Measurements from ENCODE around the gene ALOX5AP. TPM values are rescaled to one million over a fixed set of nuclear protein-coding genes. Genes with fewer than 3 reads are reported as not detected.
"Not testable (repeated sequence)": the region's sequence is repeated elsewhere in the genome, so short reads cannot be mapped to it uniquely, and the experiment has no call there.

Gene ALOX5AP
- total RNA-seq, 1 experiment from 2014 or later, result not detected

DNA sequence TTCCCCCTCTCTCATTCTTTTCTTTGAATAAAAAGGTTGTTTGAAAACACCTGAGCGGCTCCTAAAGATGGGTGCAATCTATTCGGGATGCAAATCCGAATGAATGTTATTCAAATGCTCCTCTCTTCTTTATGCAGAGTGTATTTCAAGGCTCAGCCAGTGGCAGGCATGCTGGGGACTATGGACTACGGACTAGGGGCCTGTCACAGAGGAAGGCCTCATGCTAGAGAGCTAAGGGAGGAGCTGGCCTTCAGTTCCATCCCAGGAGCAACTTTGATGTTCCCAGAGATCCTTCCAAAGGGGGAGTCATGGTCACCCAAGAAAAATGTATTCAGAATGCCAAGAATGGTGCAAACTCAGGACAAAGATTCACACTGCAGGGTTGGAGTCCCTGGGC, 9.3 kb downstream of the ALOX5AP start:
- no TSS peak for BruUV-seq (replicated peaks)
- ChIA-PET CTCF (no interaction called here), POLR2A (ENCODE audit: low non-redundant PET) (no interaction called here)

DNA sequence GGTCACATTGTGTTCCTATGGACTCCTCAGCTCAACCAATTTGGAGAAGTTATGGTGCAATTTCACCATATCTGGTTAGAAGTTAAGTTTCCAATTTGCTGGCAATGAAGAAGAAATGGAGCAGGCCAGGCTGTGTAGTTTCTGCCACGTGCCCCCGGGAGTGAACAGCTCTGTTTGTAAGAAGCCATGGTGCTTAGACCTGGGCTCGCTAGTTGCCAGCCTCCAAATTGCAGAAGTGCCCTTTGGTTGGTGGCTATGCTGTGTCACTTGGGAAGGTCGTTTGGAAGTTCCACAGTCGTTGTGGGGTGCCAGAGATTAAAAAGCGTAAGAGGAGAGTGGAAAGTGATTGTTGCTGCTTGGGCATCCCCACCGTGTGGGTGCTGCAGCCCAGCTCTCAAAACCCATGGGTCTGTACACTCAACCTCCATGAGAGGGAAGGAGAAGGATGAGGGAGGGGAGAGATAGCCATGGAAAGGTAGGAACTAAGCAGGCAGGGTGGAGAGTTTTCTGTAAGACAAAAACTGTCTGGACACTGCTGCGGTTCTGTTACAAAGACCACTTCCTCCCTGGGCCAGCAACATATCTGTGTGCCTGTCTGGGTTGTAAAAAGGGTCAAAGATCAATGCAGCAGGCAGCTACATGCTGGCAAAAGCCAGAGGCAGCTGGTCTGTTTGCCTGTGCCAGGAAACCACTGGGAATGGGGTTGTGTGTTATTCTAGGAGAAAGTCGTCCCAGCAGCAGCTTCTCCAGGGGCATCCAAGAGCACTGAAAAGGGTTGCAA, 10.8 kb downstream of the ALOX5AP start:
- no peaks in the 10 kb centered on the region for H3K9me3 ChIP-seq (ENCODE audit: low read depth, low read length, poor library complexity, severe bottlenecking)
- no peak overlapping the region for H3K27ac ChIP-seq (ENCODE audit: low read depth, low read length, poor library complexity, severe bottlenecking)
- DNase-seq (ENCODE audit: low spot score), result no peak
- ChIA-PET POLR2A (ENCODE audit: low non-redundant PET) (no interaction called here), CTCF (no interaction called here)
- no peaks in the 10 kb centered on the region for H3K4me1 ChIP-seq (ENCODE audit: insufficient read depth, low read length, poor library complexity, severe bottlenecking)
- TF ChIP-seq, protein P1, sequence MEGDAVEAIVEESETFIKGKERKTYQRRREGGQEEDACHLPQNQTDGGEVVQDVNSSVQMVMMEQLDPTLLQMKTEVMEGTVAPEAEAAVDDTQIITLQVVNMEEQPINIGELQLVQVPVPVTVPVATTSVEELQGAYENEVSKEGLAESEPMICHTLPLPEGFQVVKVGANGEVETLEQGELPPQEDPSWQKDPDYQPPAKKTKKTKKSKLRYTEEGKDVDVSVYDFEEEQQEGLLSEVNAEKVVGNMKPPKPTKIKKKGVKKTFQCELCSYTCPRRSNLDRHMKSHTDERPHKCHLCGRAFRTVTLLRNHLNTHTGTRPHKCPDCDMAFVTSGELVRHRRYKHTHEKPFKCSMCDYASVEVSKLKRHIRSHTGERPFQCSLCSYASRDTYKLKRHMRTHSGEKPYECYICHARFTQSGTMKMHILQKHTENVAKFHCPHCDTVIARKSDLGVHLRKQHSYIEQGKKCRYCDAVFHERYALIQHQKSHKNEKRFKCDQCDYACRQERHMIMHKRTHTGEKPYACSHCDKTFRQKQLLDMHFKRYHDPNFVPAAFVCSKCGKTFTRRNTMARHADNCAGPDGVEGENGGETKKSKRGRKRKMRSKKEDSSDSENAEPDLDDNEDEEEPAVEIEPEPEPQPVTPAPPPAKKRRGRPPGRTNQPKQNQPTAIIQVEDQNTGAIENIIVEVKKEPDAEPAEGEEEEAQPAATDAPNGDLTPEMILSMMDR (conservative IDR thresholded peaks at IDR 0.05; ENCODE audit: low read depth, low read length), result no peak
- TF ChIP-seq EZH2 (IDR thresholded peaks at IDR 0.05; ENCODE audit: borderline replicate concordance, low read depth, low read length, poor library complexity, severe bottlenecking), result no peak
- intact Hi-C loops (cut with micrococcal nuclease; ENCODE audit: unreplicated experiment), result no loop called here
- no peaks in the 10 kb centered on the region for H3K27me3 ChIP-seq (replicated peaks; ENCODE audit: insufficient read depth, low read depth, low read length, poor library complexity)
- no TSS peak for BruUV-seq (replicated peaks)
- no peak overlapping the region for H3K4me3 ChIP-seq (ENCODE audit: low read depth, low read length, poor library complexity, severe bottlenecking)
- H3K36me3 ChIP-seq (ENCODE audit: insufficient read depth, low read length, poor library complexity, severe bottlenecking), result no peaks in the 10 kb centered on the region

More for the DNA sequence above, 9.3 kb downstream of the ALOX5AP start:
- no peak for DNase-seq (ENCODE audit: low spot score)
- Histone ChIP-seq H3K4me1 (ENCODE audit: insufficient read depth, low read length, poor library complexity, severe bottlenecking) (peaks cover 10% of the 10 kb centered on the region), H3K4me3 (ENCODE audit: low read depth, low read length, poor library complexity, severe bottlenecking) (no peak overlapping the region), H3K27me3 (replicated peaks; ENCODE audit: insufficient read depth, low read depth, low read length, poor library complexity) (no peaks in the 10 kb centered on the region), H3K9me3 (ENCODE audit: low read depth, low read length, poor library complexity, severe bottlenecking) (no peaks in the 10 kb centered on the region), H3K27ac (ENCODE audit: low read depth, low read length, poor library complexity, severe bottlenecking) (no peak overlapping the region), H3K36me3 (ENCODE audit: insufficient read depth, low read length, poor library complexity, severe bottlenecking) (no peaks in the 10 kb centered on the region)
- intact Hi-C loops (cut with micrococcal nuclease; ENCODE audit: unreplicated experiment), result no loop called here
- TF ChIP-seq EZH2 (IDR thresholded peaks at IDR 0.05; ENCODE audit: borderline replicate concordance, low read depth, low read length, poor library complexity, severe bottlenecking), result no peak
- TF ChIP-seq, protein P1 (conservative IDR thresholded peaks at IDR 0.05; ENCODE audit: low read depth, low read length), result no peak

DNA sequence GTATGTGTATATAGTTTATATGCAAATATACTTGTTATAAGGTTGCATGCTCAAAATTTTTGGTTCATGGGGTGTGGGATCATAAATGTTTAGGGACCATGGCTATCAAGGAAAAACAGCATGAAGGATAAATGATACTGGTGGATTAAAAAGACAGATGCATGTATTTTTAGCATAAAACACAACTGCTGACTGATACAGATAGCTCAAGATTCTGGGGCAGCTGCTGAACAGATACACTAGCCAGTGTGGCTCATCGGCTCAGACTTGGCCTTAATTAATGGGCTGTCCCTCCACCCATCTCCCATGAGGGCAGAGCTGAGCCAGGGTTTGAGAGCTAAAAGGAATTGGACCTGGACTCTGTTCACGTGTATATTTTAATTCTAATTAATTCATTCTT, 11.4 kb downstream of the ALOX5AP start:
- Histone ChIP-seq H3K27ac (ENCODE audit: low read depth, low read length, poor library complexity, severe bottlenecking) (no peak overlapping the region), H3K4me1 (ENCODE audit: insufficient read depth, low read length, poor library complexity, severe bottlenecking) (no peaks in the 10 kb centered on the region), H3K4me3 (ENCODE audit: low read depth, low read length, poor library complexity, severe bottlenecking) (no peak overlapping the region), H3K36me3 (ENCODE audit: insufficient read depth, low read length, poor library complexity, severe bottlenecking) (no peaks in the 10 kb centered on the region), H3K9me3 (ENCODE audit: low read depth, low read length, poor library complexity, severe bottlenecking) (no peaks in the 10 kb centered on the region), H3K27me3 (replicated peaks; ENCODE audit: insufficient read depth, low read depth, low read length, poor library complexity) (no peaks in the 10 kb centered on the region)
- TF ChIP-seq, protein P1 (conservative IDR thresholded peaks at IDR 0.05; ENCODE audit: low read depth, low read length), result no peak
- no peak for TF ChIP-seq EZH2 (IDR thresholded peaks at IDR 0.05; ENCODE audit: borderline replicate concordance, low read depth, low read length, poor library complexity, severe bottlenecking)
- CTCF ChIA-PET, result no interaction called here
- intact Hi-C loops (cut with micrococcal nuclease; ENCODE audit: unreplicated experiment), result no loop called here
- no peak for DNase-seq (ENCODE audit: low spot score)
- POLR2A ChIA-PET (ENCODE audit: low non-redundant PET), result no interaction called here
- no TSS peak for BruUV-seq (replicated peaks)

DNA sequence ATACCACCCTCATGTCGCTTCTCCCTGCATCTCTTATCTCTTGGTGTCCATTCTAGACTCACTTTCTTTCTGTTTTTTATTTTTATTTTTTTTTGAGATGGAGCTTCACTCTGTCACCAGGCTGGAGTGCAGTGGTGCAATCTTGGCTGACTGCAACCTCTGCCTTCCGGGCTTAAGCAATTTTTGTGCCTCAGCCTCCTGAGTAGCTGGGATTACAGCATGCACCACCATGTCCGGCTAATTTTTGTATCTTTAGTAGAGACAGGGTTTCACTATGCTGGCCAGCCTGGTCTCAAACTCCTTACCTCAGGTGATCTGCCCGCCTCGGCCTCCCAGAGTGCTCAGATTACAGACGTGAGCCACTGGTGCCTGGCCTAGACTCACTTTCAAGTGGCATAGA, 12.5 kb downstream of the ALOX5AP start:
- DNase-seq (ENCODE audit: low spot score); H3K4me3 ChIP-seq (ENCODE audit: low read depth, low read length, poor library complexity, severe bottlenecking); H3K4me1 ChIP-seq (ENCODE audit: insufficient read depth, low read length, poor library complexity, severe bottlenecking); H3K27ac ChIP-seq (ENCODE audit: low read depth, low read length, poor library complexity, severe bottlenecking); BruUV-seq (replicated peaks); intact Hi-C loops (cut with micrococcal nuclease; ENCODE audit: unreplicated experiment); H3K36me3 ChIP-seq (ENCODE audit: insufficient read depth, low read length, poor library complexity, severe bottlenecking); POLR2A ChIA-PET (ENCODE audit: low non-redundant PET); H3K9me3 ChIP-seq (ENCODE audit: low read depth, low read length, poor library complexity, severe bottlenecking); CTCF ChIA-PET; H3K27me3 ChIP-seq (replicated peaks; ENCODE audit: insufficient read depth, low read depth, low read length, poor library complexity): not testable (repeated sequence)
